ENCODE data around the gene WNT16.

DNA sequence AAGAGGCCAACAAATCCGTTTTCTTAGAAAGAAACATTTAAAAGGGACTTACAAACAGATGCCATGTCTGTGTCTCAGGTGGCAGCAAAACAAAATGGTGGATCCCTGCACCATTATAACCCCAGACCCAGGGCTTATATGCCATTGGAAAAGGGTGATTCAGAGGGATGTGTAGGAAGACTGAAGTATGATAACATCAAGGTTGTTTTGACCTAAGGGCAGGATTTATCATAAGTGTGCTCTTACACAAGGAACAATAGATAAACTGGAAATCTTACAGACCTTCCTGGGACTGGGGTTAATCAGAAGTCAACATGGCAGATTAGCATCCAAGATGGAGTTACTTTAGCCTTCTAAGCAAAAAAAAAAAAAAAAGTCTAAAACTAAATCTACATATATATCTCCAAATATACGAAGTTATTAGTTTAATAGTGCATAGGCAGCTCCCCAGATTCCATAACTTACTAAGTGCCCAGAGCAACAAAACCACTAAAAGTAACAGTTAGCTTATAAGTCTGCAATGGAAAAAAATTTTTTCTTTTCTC lies 34.3 kb upstream of the WNT16 start:
- TF ChIP-seq, protein P1, sequence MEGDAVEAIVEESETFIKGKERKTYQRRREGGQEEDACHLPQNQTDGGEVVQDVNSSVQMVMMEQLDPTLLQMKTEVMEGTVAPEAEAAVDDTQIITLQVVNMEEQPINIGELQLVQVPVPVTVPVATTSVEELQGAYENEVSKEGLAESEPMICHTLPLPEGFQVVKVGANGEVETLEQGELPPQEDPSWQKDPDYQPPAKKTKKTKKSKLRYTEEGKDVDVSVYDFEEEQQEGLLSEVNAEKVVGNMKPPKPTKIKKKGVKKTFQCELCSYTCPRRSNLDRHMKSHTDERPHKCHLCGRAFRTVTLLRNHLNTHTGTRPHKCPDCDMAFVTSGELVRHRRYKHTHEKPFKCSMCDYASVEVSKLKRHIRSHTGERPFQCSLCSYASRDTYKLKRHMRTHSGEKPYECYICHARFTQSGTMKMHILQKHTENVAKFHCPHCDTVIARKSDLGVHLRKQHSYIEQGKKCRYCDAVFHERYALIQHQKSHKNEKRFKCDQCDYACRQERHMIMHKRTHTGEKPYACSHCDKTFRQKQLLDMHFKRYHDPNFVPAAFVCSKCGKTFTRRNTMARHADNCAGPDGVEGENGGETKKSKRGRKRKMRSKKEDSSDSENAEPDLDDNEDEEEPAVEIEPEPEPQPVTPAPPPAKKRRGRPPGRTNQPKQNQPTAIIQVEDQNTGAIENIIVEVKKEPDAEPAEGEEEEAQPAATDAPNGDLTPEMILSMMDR (IDR thresholded peaks at IDR 0.05) = no peak
- TF ChIP-seq POLR2AphosphoS5 (IDR thresholded peaks at IDR 0.05; ENCODE audit: low read depth, low read length) (no peak), SIN3A (IDR thresholded peaks at IDR 0.05; ENCODE audit: borderline replicate concordance, insufficient read depth, low read depth, low read length) (no peak), TCF7L2 (IDR thresholded peaks at IDR 0.05; ENCODE audit: low read depth, low read length) (no peak)
- TF ChIP-seq, protein P2, sequence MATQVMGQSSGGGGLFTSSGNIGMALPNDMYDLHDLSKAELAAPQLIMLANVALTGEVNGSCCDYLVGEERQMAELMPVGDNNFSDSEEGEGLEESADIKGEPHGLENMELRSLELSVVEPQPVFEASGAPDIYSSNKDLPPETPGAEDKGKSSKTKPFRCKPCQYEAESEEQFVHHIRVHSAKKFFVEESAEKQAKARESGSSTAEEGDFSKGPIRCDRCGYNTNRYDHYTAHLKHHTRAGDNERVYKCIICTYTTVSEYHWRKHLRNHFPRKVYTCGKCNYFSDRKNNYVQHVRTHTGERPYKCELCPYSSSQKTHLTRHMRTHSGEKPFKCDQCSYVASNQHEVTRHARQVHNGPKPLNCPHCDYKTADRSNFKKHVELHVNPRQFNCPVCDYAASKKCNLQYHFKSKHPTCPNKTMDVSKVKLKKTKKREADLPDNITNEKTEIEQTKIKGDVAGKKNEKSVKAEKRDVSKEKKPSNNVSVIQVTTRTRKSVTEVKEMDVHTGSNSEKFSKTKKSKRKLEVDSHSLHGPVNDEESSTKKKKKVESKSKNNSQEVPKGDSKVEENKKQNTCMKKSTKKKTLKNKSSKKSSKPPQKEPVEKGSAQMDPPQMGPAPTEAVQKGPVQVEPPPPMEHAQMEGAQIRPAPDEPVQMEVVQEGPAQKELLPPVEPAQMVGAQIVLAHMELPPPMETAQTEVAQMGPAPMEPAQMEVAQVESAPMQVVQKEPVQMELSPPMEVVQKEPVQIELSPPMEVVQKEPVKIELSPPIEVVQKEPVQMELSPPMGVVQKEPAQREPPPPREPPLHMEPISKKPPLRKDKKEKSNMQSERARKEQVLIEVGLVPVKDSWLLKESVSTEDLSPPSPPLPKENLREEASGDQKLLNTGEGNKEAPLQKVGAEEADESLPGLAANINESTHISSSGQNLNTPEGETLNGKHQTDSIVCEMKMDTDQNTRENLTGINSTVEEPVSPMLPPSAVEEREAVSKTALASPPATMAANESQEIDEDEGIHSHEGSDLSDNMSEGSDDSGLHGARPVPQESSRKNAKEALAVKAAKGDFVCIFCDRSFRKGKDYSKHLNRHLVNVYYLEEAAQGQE (IDR thresholded peaks at IDR 0.05; ENCODE audit: insufficient read depth in 1 of 2, low read depth in 2 of 2, low read length in 1 of 2) = no peak
